SK-N-SH (cell line): ENCODE measurements around the gene FAXDC2. TPM values are rescaled to one million over a fixed set of nuclear protein-coding genes. Genes with fewer than 3 reads are reported as not detected.

Experiments used
- CTCF ChIA-PET: fragments of 300-600, 350-600 bp; formaldehyde crosslinking; extraction: SDS; loops from one replicate; lab custom pipeline; 2021; lab: Yijun Ruan, JAX
- POLR2A ChIA-PET: fragments of 350-600 bp; sonication (Branson Sonifier 250); formaldehyde crosslinking; extraction: SDS; loops from one replicate; lab custom pipeline; 2020; ENCODE audit warnings: antibody characterized with exemption, inconsistent platforms; lab: Yijun Ruan, JAX
- DNase-seq: peaks from one replicate; pipeline ENCODE4 v3.0.0; 2012
- H2AFZ ChIP-seq: fragments of 200-600 bp; sonication (generic); 2 replicates; pipeline ENCODE4 v1.8.1; 2016; ENCODE audit warnings: antibody characterized with exemption, mild to moderate bottlenecking, low read depth
- H3F3A ChIP-seq: fragments of 200-600 bp; sonication (generic); replicated peaks from 2 replicates; pipeline ENCODE3; 2016; ENCODE audit warnings: antibody characterized with exemption, mild to moderate bottlenecking; ENCODE audit not compliant: insufficient read depth
- H3K27ac ChIP-seq, 2 experiments: fragments of 200-500 bp in 1 of 2; fragments of 200-600 bp in 1 of 2; sonication (Bioruptor generic) in 1 of 2; sonication (generic), shearing (Covaris generic) in 1 of 2; 2 replicates each; pipeline versions ENCODE4 v1.5.1 to v1.6.1; 2014 to 2016; ENCODE audit warnings: low read depth in 2 of 2, inconsistent platforms in 1 of 2, low read length in 1 of 2, mild to moderate bottlenecking in 1 of 2, mixed read lengths in 1 of 2
- H3K27me3 ChIP-seq: fragments of 200-600 bp; sonication (generic), shearing (Covaris generic); 2 replicates; pipeline ENCODE4 v1.6.1; 2016; ENCODE audit warnings: mixed run types; ENCODE audit not compliant: insufficient read depth
- H3K36me3 ChIP-seq, 2 experiments: fragments of 200-500 bp in 1 of 2; fragments of 200-600 bp in 1 of 2; sonication (Bioruptor generic) in 1 of 2; sonication (generic) in 1 of 2; replicated peaks in 1 of 2; 2 replicates each; pipeline versions ENCODE3 to v1.5.1; 2014 to 2016; ENCODE audit warnings: low read length in 1 of 2, mild to moderate bottlenecking in 1 of 2; ENCODE audit not compliant: insufficient read depth in 2 of 2, control insufficient read depth in 1 of 2
- H3K4me1 ChIP-seq, 2 experiments: fragments of 200-500 bp in 1 of 2; fragments of 200-600 bp in 1 of 2; sonication (Bioruptor generic) in 1 of 2; sonication (generic), shearing (Covaris generic) in 1 of 2; 2 replicates each; pipeline versions ENCODE4 v1.5.1 to v1.6.1; 2014 to 2016; ENCODE audit warnings: low read depth in 1 of 2, low read length in 1 of 2, mixed run types in 1 of 2; ENCODE audit not compliant: insufficient read depth in 2 of 2, control insufficient read depth in 1 of 2
- H3K4me2 ChIP-seq: fragments of 200-600 bp; sonication (generic), shearing (Covaris generic); 2 replicates; pipeline ENCODE4 v1.6.1; 2017; ENCODE audit warnings: mixed run types
- H3K4me3 ChIP-seq, 2 experiments: fragments of 200-500 bp in 1 of 2; fragments of 200-600 bp in 1 of 2; sonication (Bioruptor generic) in 1 of 2; sonication (generic), shearing (Covaris generic) in 1 of 2; 2 replicates each; pipeline versions ENCODE4 v1.5.1 to v1.8.1; 2014 to 2016; ENCODE audit warnings: low read depth in 2 of 2, inconsistent platforms in 1 of 2, low read length in 1 of 2, mild to moderate bottlenecking in 1 of 2, mixed read lengths in 1 of 2, moderate library complexity in 1 of 2
- H3K79me2 ChIP-seq: fragments of 200-600 bp; sonication (generic); 2 replicates; pipeline ENCODE4 v1.8.1; 2017; ENCODE audit warnings: mild to moderate bottlenecking; ENCODE audit not compliant: insufficient read depth
- H3K9ac ChIP-seq: fragments of 200-600 bp; sonication (generic); 2 replicates; pipeline ENCODE4 v1.6.1; 2017; ENCODE audit warnings: mixed run types
- H3K9me2 ChIP-seq: fragments of 200-600 bp; sonication (generic); 2 replicates; pipeline ENCODE4 v1.6.1; 2017; ENCODE audit warnings: mixed run types
- H3K9me3 ChIP-seq: fragments of 200-600 bp; sonication (generic); 2 replicates; pipeline ENCODE4 v1.6.1; 2017; ENCODE audit warnings: mixed run types, mild to moderate bottlenecking, moderate library complexity
- H4K20me1 ChIP-seq: fragments of 200-600 bp; sonication (generic); 2 replicates; pipeline ENCODE4 v1.6.1; 2017; ENCODE audit warnings: mild to moderate bottlenecking, mixed run types; ENCODE audit not compliant: insufficient read depth
- EZH2phosphoT487 ChIP-seq: fragments of 200-600 bp; sonication (generic); IDR thresholded peaks from 2 replicates; pipeline ENCODE4 v1.6.1; 2017; ENCODE audit warnings: low read depth, mixed run types, mild to moderate bottlenecking, antibody characterized with exemption, moderate library complexity, borderline replicate concordance
- REST ChIP-seq: IDR thresholded peaks from 2 replicates; pipeline ENCODE4 v1.6.1; 2012; ENCODE audit warnings: mild to moderate bottlenecking, low read depth, low read length, moderate library complexity
- TEAD4 ChIP-seq: IDR thresholded peaks from 2 replicates; pipeline ENCODE4 v1.4.0; 2012; ENCODE audit warnings: mild to moderate bottlenecking, borderline replicate concordance; ENCODE audit not compliant: insufficient read depth
- USF2 ChIP-seq: fragments of 150-350 bp; IDR thresholded peaks from 2 replicates; pipeline ENCODE4 v1.6.1; 2017; ENCODE audit warnings: antibody characterized with exemption, low read length, low read depth, borderline replicate concordance
- WGBS: methylation state at CpG from one replicate; pipeline ENCODE4 v1.1.6; 2017; ENCODE audit warnings: low lambda C conversion rate; 5-methylcytosine and 5-hydroxymethylcytosine counted together
- polyA plus RNA-seq, 3 experiments: library from polyadenylated mRNA; depleted of rRNA; stranded (reverse); fragments of >200 nt; gene quantifications; 2 replicates each; pipeline ENCODE4 v1.2.3, GENCODE V29; 2012

Gene FAXDC2
- polyA plus RNA-seq, 1 of the 3 experiments (the other 2 are of a cell fraction): 6.0 TPM

- no peak overlapping the region for H3K9ac ChIP-seq
- peaks cover 9 to 10% of the 10 kb centered on the region in 2 experiments; a peak in 3 of 4 replicates for H3K4me1 ChIP-seq
- H3K36me3 ChIP-seq: peaks cover 21 to 43% of the 10 kb centered on the region in 2 experiments
- H4K20me1 ChIP-seq: peaks cover 36% of the 10 kb centered on the region
- no peak overlapping the region for H2AFZ ChIP-seq
- POLR2A ChIA-PET: no interaction called here
- TF ChIP-seq REST (no peak), USF2 (no peak), TEAD4 (no peak)
- TF ChIP-seq, all 33 proteins: peak for 0
- Histone ChIP-seq H3K27ac (no peak overlapping the region), H3K9me3 (no peaks in the 10 kb centered on the region), H3K9me2 (no peaks in the 10 kb centered on the region), H3K4me3 (no peak overlapping the region), H3K27me3 (no peaks in the 10 kb centered on the region), H3F3A (peaks cover 15% of the 10 kb centered on the region), H3K4me2 (no peak overlapping the region), H3K79me2 (peaks cover 92% of the 10 kb centered on the region)
- CTCF ChIA-PET: no interaction called here
- DNase-seq: no peak
- 95% methylated on average over 7 of the region's 7 CpGs for WGBS
Measured at GRCh38 chr5:154863291-154864080, 13.1 kb upstream of the FAXDC2 start.

GRCh38 chr5:154862766-154863165 is 12.4 kb upstream of the FAXDC2 start:
- WGBS: 97% methylated on average over 2 of the region's 2 CpGs
- Histone ChIP-seq H3K4me1 (peaks cover 9% of the 10 kb centered on the region in 2 experiments; a peak in 3 of 4 replicates), H3K4me2 (no peak overlapping the region), H3K4me3 (no peak overlapping the region), H3K27ac (no peak overlapping the region)
- no peak for DNase-seq
- POLR2A ChIA-PET: no interaction called here
- CTCF ChIA-PET: no interaction called here
- no peak for TF ChIP-seq EZH2phosphoT487
- TF ChIP-seq, all 33 proteins: peak for 0
- H3K9me3 ChIP-seq: no peaks in the 10 kb centered on the region
- H3K79me2 ChIP-seq: peaks cover 92% of the 10 kb centered on the region
- peaks cover 15% of the 10 kb centered on the region for H3F3A ChIP-seq
- no peak overlapping the region for H2AFZ ChIP-seq
- H3K27me3 ChIP-seq: no peaks in the 10 kb centered on the region
- H3K9me2 ChIP-seq: no peaks in the 10 kb centered on the region
- no peak overlapping the region for H3K9ac ChIP-seq
- H3K36me3 ChIP-seq: peaks cover 19 to 41% of the 10 kb centered on the region in 2 experiments
- peaks cover 36% of the 10 kb centered on the region for H4K20me1 ChIP-seq
